ENCODE results near the gene TARP. TPM values are rescaled to one million over a fixed set of nuclear protein-coding genes. Genes with fewer than 3 reads are reported as not detected.

Gene TARP

DNA sequence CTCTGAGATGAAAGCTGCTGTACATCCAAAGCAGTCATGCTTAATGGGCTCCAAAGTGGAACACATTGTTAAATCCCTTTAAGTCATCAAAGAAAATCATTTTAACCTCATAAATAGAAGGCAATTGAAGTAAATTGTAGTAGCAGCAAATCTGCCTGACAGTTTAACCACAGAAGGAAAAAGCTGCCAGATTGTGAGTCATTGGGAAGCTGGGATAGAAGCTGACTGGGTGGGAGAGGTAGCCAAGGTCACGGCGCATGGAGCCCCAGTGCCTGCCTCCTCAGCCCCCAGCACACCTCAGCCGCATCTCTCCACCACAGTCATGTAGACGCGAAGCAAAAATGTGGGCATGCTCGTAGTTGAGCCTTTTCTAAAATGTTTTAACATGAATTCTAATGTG is 44.0 kb downstream of the TARP start:
- H3K27me3 ChIP-seq (ENCODE audit: control insufficient read depth, insufficient read depth, low read length): no peaks in the 10 kb centered on the region
- no peak overlapping the region for H3K4me3 ChIP-seq (ENCODE audit: insufficient read depth, low read depth, low read length)
- DNase-seq: no peak
- H3K36me3 ChIP-seq (replicated peaks; ENCODE audit: control insufficient read depth, insufficient read depth, low read length): no peaks in the 10 kb centered on the region

DNA sequence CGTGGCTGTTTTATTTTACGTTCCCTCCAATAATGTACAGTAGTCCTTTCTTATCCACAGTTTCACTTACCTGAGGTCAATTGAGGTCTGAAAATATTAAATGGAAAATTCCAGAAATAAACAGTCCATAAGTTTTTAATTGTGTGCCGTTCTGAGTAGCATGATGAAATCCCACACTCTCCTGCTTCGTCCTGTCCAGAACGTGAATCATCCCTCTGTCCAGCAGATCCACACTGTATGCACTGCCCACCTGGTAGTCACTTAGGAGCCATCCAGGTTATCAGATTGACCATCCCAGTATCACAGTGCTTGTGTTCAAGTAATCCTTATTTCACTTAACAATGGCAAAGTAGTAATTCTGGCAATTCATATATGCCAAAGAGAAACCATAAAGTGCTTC is 49.0 kb downstream of the TARP start:
- H3K27me3 ChIP-seq (ENCODE audit: control insufficient read depth, insufficient read depth, low read length): no peaks in the 10 kb centered on the region
- H3K4me3 ChIP-seq (ENCODE audit: insufficient read depth, low read depth, low read length): no peak overlapping the region
- H3K36me3 ChIP-seq (replicated peaks; ENCODE audit: control insufficient read depth, insufficient read depth, low read length): peaks cover 8% of the 10 kb centered on the region
- no peak for DNase-seq

DNA sequence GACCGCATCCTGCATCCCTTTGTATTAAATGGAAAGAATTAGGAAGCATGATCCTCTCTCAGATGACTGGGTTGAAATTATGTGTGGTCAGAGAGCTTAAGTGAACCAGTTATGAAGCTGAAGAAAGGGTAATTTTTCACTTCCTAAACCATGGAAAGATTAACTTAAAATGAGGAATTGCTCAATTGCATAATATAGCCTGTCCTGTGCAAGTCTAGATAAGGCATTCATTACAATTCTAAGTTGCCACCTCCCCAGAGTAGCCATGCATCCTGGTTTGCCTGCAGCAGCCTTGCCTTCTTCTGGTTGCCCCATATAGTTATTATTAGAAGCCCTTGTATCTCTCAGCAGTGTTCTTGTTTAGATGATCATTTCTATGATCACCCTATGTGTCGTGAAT is 50.1 kb downstream of the TARP start:
- no peak overlapping the region for H3K4me3 ChIP-seq (ENCODE audit: insufficient read depth, low read depth, low read length)
- H3K36me3 ChIP-seq (replicated peaks; ENCODE audit: control insufficient read depth, insufficient read depth, low read length): peaks cover 8% of the 10 kb centered on the region
- H3K27me3 ChIP-seq (ENCODE audit: control insufficient read depth, insufficient read depth, low read length): no peaks in the 10 kb centered on the region
- no peak for DNase-seq

DNA sequence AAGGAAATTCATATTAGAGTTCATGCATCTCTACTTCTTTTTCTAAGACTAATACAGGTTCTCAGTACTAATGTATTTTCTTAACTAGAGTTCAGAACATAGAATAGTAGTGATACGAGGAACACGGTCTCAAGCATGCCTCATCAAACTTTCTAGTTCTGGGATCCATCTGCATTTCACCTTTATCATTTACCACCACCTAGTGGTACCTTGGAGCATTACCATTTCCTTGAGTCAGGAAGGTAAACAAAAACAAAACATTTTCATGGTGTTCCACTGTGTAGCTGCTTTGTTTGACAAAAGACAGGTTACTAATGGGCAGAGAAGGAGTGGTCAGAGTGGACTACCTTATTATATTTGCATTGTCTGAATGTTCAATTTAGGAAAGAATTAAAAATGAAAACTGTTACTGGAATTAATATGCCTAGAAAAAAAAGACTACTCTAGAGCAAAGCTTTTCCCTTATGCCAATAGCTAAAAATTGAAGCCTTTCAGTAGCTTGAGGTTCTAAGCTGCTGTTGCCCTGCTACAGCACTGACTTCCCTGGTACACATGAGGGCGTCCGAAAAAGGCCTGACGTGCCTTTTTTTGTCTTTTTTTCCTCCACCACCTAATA is 50.8 kb downstream of the TARP start:
- H3K4me3 ChIP-seq (ENCODE audit: insufficient read depth, low read depth, low read length): no peak overlapping the region
- H3K27me3 ChIP-seq (ENCODE audit: control insufficient read depth, insufficient read depth, low read length): no peaks in the 10 kb centered on the region
- H3K36me3 ChIP-seq (replicated peaks; ENCODE audit: control insufficient read depth, insufficient read depth, low read length): peaks cover 9% of the 10 kb centered on the region
- DNase-seq: peak; percentile 22

DNA sequence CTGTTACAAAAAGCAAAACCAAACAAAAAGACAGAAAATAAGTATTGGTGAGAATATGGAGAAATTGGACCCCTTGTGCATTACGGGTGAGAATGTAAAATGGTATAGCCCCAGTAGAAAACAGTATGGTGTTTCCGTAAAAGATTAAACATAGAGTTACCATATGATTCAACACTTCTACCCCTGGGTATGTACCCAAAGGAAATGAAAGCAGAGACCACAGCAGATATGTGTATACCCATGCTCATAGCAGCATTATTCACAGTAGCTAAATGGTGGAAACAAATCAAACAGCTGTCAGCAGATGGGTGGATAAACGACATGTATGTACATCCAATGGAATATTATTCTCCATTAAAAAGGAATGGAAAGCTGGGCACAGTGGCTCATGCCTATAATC is 53.0 kb downstream of the TARP start:
- H3K27me3 ChIP-seq (ENCODE audit: control insufficient read depth, insufficient read depth, low read length): no peaks in the 10 kb centered on the region
- DNase-seq: no peak
- no peak overlapping the region for H3K4me3 ChIP-seq (ENCODE audit: insufficient read depth, low read depth, low read length)
- peaks cover 14% of the 10 kb centered on the region for H3K36me3 ChIP-seq (replicated peaks; ENCODE audit: control insufficient read depth, insufficient read depth, low read length)

DNA sequence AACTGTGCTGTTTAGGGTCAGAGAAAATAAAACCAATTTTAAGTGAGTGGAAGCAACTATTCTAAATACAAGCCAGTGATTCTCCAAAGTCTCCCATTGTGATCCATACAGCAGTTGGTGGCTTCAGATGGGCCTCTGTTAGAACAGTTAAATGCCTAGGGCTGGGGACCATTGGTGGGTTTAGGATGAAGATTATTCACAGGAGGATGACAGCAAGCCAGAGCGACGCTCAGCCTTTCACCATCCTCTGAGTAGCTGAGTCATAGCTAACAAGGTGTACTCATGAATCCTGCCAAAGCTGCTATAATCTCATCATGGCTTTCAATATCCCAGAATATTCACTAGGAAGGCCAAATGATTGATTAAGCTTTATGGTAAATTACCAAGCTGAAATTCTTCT is 55.8 kb downstream of the TARP start:
- no peak for DNase-seq
- Histone ChIP-seq H3K36me3 (replicated peaks; ENCODE audit: control insufficient read depth, insufficient read depth, low read length) (peaks cover 12% of the 10 kb centered on the region), H3K27me3 (ENCODE audit: control insufficient read depth, insufficient read depth, low read length) (no peaks in the 10 kb centered on the region), H3K4me3 (ENCODE audit: insufficient read depth, low read depth, low read length) (no peak overlapping the region)

DNA sequence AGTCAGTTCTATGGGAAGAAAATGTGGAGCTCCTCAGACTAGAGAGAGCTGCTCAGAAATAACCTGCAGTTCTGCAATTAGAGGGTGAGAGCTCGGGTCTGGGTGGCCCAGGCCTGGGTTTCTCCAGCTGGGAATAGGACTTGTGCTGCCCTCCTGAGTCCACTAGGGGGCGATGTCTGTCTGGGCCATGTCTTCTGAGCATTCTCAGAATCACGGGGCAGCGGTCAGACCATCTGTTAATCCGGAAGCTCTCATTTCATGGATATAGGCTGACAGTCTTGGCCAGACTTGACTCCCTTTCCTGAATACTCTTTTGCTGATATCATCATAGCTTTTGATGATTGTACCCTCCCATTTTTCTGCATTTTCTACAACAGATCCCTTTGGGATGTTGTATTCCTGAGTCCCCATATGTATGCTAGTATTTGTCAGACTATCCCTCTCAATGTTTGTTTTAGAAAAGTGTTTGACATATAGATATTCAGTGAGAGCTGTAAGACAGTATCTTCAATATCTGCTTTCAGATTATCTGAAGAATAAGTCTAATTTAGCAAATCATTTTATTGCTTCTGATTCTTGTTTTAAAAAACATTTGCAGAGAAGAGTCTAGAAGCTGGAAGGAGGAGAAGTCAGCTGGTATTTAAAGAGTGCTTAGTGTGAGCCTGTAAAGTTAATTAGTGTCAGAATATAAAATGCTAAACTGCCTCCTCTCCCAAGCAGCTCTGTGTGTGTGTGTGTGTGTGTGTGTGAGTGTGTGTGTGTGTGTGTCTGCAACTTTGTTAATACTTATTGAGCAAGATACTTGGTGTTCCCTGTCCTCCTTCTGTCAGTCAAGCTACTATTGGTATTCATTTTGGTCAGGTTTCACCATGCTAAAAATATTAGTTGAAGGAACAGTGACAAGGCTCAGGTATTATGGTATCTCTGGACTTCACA is 57.4 kb downstream of the TARP start:
- Histone ChIP-seq H3K4me3 (ENCODE audit: insufficient read depth, low read depth, low read length) (no peak overlapping the region), H3K36me3 (replicated peaks; ENCODE audit: control insufficient read depth, insufficient read depth, low read length) (peaks cover 10% of the 10 kb centered on the region), H3K27me3 (ENCODE audit: control insufficient read depth, insufficient read depth, low read length) (no peaks in the 10 kb centered on the region)
- DNase-seq: peak; percentile 49

DNA sequence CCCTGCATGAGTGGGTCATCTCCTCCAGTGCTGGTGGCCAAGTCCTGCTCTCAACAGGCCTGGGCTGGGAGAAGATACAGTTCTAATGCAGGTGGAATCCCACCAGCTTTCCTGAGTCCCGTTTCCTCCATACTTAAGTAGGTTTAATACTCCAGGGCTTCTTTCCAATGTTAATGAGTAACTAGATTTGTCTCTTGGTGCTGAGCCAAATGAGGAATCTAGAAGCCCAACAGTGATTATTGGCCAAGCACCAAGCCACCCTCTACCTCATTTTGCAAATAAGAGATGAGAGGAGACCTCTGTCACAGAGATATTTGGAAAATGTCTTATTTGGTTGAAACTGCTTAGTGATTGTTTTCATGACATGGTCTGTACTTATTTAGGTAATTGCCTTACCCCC is 58.3 kb downstream of the TARP start:
- Histone ChIP-seq H3K4me3 (ENCODE audit: insufficient read depth, low read depth, low read length) (no peak overlapping the region), H3K36me3 (replicated peaks; ENCODE audit: control insufficient read depth, insufficient read depth, low read length) (peaks cover 10% of the 10 kb centered on the region), H3K27me3 (ENCODE audit: control insufficient read depth, insufficient read depth, low read length) (no peaks in the 10 kb centered on the region)
- DNase-seq: no peak

DNA sequence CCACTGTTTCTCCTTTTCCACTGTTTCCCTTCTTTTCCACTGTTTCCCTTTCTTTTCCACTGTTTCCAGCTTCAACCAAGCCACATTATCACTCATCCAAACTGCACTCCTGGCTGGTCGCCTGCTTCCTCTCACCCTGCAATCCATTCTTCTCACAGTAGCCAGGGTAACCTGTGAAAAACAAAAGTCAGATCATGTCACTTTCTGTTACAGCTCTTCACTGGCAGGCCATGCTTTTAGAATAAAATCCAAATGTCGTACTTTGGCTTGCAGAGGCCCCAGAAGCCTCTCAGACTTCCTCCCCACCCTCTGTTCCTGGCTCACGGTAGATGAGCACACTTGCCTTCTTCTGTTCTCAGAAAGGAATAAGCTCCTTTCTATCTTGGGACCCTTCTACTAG is 61.5 kb downstream of the TARP start:
- no peak overlapping the region for H3K4me3 ChIP-seq (ENCODE audit: insufficient read depth, low read depth, low read length)
- no peak for DNase-seq
- H3K36me3 ChIP-seq (replicated peaks; ENCODE audit: control insufficient read depth, insufficient read depth, low read length): peaks cover 3% of the 10 kb centered on the region
- H3K27me3 ChIP-seq (ENCODE audit: control insufficient read depth, insufficient read depth, low read length): no peaks in the 10 kb centered on the region

DNA sequence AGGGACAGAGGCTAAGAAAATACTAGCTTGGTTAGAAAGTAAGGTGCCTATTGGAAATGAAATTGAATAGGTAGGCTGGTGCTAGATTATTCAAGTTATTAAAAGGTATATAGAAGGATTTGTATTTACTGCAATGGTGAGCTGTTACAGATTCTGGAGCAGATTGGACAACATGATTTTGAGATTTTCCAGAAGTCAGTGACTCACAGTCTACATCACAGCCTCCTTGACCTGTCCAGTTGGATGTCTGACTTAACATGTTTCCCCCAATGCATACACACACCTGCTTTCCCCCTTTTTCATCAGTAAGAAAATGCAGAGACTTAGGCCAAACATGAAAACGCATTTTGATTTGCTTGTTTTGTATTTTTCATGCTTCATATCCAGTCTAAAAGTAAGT is 62.0 kb downstream of the TARP start:
- no peak for DNase-seq
- no peaks in the 10 kb centered on the region for H3K36me3 ChIP-seq (replicated peaks; ENCODE audit: control insufficient read depth, insufficient read depth, low read length)
- H3K4me3 ChIP-seq (ENCODE audit: insufficient read depth, low read depth, low read length): no peak overlapping the region
- no peaks in the 10 kb centered on the region for H3K27me3 ChIP-seq (ENCODE audit: control insufficient read depth, insufficient read depth, low read length)

Other genes with a start within 250 kb of the TARP start
- 65.0 and 66.0 TPM in 2 replicates for gene STARD3NL, start 95.4 kb downstream of the TARP start, total RNA-seq (2014; rRNA removed; shearing (Covaris generic))